Hepatocyte (in vitro differentiated cells): ENCODE data around the gene SENP1. TPM values are rescaled to one million over a fixed set of nuclear protein-coding genes. Genes with fewer than 3 reads are reported as not detected.

Experiments
- DNase-seq: peaks from one replicate; pipeline ENCODE4 v3.0.0-alpha.2; 2016; ENCODE audit warnings: low spot score
- H2AFZ ChIP-seq: fragments of 200-600 bp; sonication (generic); 2 replicates; pipeline ENCODE4 v1.6.0; 2016; ENCODE audit warnings: antibody characterized with exemption, mild to moderate bottlenecking
- H3K27ac ChIP-seq: fragments of 200-600 bp; sonication (generic); 2 replicates; pipeline ENCODE4 v1.5.1; 2016; ENCODE audit warnings: mild to moderate bottlenecking
- H3K27me3 ChIP-seq: fragments of 200-600 bp; sonication (generic); 2 replicates; pipeline ENCODE4 v1.6.1; 2016
- H3K36me3 ChIP-seq: fragments of 200-600 bp; sonication (generic); replicated peaks from 2 replicates; pipeline ENCODE4 v1.5.1; 2016; ENCODE audit warnings: low read depth; ENCODE audit not compliant: insufficient read depth
- H3K4me1 ChIP-seq: fragments of 200-600 bp; sonication (generic); 2 replicates; pipeline ENCODE4 v1.5.1; 2016; ENCODE audit warnings: mild to moderate bottlenecking, moderate library complexity; ENCODE audit not compliant: insufficient read depth
- H3K4me2 ChIP-seq: fragments of 200-600 bp; sonication (generic); 2 replicates; pipeline ENCODE4 v1.6.0; 2016
- H3K4me3 ChIP-seq: fragments of 200-600 bp; sonication (generic); 2 replicates; pipeline ENCODE4 v1.5.1; 2016; ENCODE audit warnings: mild to moderate bottlenecking
- H3K79me2 ChIP-seq: fragments of 200-600 bp; sonication (generic); 2 replicates; pipeline ENCODE4 v1.6.0; 2017; ENCODE audit warnings: mild to moderate bottlenecking
- H3K9me2 ChIP-seq: fragments of 200-600 bp; sonication (generic); replicated peaks from 2 replicates; pipeline ENCODE4 v1.6.0; 2017; ENCODE audit warnings: mild to moderate bottlenecking; ENCODE audit not compliant: insufficient read depth
- H3K9me3 ChIP-seq: fragments of 200-600 bp; sonication (generic); 2 replicates; pipeline ENCODE4 v1.5.1; 2016; ENCODE audit warnings: low read depth, mild to moderate bottlenecking
- H4K20me1 ChIP-seq: fragments of 200-600 bp; sonication (generic); 2 replicates; pipeline ENCODE4 v1.6.0; 2016; ENCODE audit warnings: mild to moderate bottlenecking; ENCODE audit not compliant: insufficient read depth, poor library complexity, severe bottlenecking
- EZH2 ChIP-seq: fragments of 200-600 bp; sonication (generic); IDR thresholded peaks from 2 replicates; pipeline ENCODE4 v1.6.1; 2016; ENCODE audit warnings: antibody characterized with exemption, mild to moderate bottlenecking, borderline replicate concordance
- EZH2phosphoT487 ChIP-seq: fragments of 200-600 bp; sonication (generic); IDR thresholded peaks from one replicate; pipeline ENCODE4 v1.6.1; 2018; ENCODE audit warnings: antibody characterized with exemption, mild to moderate bottlenecking, low read depth, moderate library complexity; ENCODE audit not compliant: unreplicated experiment, severe bottlenecking
- WGBS: methylation state at CpG from one replicate; pipeline ENCODE4 v1.1.6; 2016; ENCODE audit warnings: low lambda C conversion rate; ENCODE audit errors: missing lambda C conversion rate; 5-methylcytosine and 5-hydroxymethylcytosine counted together
- polyA plus RNA-seq: library from polyadenylated mRNA; unstranded; fragments of >200 nt; fragmentation: Nextera tagmentation; extraction: Ambion mirVana; gene quantifications from 2 replicates; pipeline ENCODE4 v1.2.1, GENCODE V29; 2016
- total RNA-seq: library from RNA; depleted of rRNA; stranded (reverse); fragments of >200 nt; gene quantifications from 2 replicates; pipeline ENCODE4 v1.2.3, GENCODE V29; 2014
- TF ChIP-seq, protein P1 (sequence below): fragments of 200-600 bp; sonication (generic); IDR thresholded peaks from 2 replicates; pipeline ENCODE4 v1.5.1; 2016; ENCODE audit warnings: antibody characterized with exemption, mild to moderate bottlenecking; ENCODE audit not compliant: poor library complexity

SENP1 gene
- total and polyA plus RNA-seq, 2 experiments from 2014 or later: 3.9 to 16.9 TPM

DNA sequence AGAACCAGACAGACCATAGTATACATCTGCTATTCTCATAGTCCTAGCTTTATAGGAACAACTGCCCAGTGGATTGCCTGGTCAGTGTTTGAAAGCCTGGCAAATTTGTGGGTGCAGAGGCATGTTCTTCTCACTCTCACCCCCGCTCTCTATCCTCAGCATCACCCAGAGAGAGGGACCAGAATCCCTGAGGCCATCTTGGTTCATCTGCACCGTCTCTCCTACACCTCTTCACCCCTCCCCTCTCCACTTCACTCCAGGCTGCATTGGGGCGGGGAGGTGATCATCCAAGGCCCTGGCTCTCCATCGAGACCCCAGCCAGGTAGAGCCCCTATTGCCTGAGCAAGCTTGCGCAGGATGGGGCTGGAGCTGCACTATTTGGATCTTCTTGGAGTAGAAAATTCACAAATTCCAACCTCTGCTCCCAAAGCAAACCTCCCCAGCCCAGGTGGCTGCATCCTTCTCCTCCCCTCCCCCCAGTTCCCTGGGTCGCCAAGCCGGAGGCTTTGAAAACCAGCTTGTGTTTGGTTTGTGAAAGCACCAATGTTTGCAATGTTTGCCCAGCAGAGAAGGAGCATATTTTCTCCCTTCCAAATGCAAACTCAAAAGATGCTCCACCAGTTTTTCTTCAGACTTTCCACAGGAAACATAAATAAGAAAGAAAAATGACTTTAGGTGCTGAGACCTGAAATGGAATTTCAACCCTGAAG is 83.0 kb downstream of the SENP1 start:
- no peak for DNase-seq
- H3K27ac ChIP-seq: peak overlapping the region; percentile 54
- no peak overlapping the region for H2AFZ ChIP-seq
- H3K36me3 ChIP-seq: no peaks in the 10 kb centered on the region
- no peaks in the 10 kb centered on the region for H4K20me1 ChIP-seq
- H3K9me2 ChIP-seq: no peaks in the 10 kb centered on the region
- H3K4me2 ChIP-seq: peak overlapping the region; percentile 9
- H3K27me3 ChIP-seq: no peaks in the 10 kb centered on the region
- peaks cover 25% of the 10 kb centered on the region for H3K4me1 ChIP-seq
- 48% methylated on average over 7 of the region's 7 CpGs for WGBS
- H3K79me2 ChIP-seq: no peaks in the 10 kb centered on the region
- no peak overlapping the region for H3K4me3 ChIP-seq
- H3K9me3 ChIP-seq: no peaks in the 10 kb centered on the region
- TF ChIP-seq EZH2phosphoT487 (no peak), EZH2 (no peak)
- TF ChIP-seq, protein P1, sequence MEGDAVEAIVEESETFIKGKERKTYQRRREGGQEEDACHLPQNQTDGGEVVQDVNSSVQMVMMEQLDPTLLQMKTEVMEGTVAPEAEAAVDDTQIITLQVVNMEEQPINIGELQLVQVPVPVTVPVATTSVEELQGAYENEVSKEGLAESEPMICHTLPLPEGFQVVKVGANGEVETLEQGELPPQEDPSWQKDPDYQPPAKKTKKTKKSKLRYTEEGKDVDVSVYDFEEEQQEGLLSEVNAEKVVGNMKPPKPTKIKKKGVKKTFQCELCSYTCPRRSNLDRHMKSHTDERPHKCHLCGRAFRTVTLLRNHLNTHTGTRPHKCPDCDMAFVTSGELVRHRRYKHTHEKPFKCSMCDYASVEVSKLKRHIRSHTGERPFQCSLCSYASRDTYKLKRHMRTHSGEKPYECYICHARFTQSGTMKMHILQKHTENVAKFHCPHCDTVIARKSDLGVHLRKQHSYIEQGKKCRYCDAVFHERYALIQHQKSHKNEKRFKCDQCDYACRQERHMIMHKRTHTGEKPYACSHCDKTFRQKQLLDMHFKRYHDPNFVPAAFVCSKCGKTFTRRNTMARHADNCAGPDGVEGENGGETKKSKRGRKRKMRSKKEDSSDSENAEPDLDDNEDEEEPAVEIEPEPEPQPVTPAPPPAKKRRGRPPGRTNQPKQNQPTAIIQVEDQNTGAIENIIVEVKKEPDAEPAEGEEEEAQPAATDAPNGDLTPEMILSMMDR: no peak

DNA sequence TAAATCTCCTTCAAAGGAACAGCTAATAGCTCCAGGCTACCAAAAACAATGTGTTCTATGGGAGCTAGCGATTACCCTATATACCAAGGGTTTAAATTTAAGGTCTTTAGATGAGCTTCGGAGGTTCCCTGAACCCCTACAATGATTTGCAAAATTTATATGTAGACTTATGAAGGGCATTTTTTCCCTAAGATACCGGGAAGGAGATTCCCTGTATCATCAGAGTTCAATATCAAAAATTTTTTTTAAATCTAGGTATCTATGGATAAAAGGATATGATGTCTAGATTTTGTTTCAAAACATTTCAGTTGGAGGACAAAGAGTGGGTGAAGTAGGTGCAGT is 83.7 kb downstream of the SENP1 start:
- H3K79me2 ChIP-seq: no peaks in the 10 kb centered on the region
- H2AFZ ChIP-seq: no peak overlapping the region
- no peaks in the 10 kb centered on the region for H3K9me3 ChIP-seq
- H3K4me1 ChIP-seq: peaks cover 32% of the 10 kb centered on the region
- no peak overlapping the region for H3K4me3 ChIP-seq
- no peaks in the 10 kb centered on the region for H4K20me1 ChIP-seq
- no peaks in the 10 kb centered on the region for H3K9me2 ChIP-seq
- no peak for TF ChIP-seq EZH2
- TF ChIP-seq, protein P1: no peak
- no peak for TF ChIP-seq EZH2phosphoT487
- no peaks in the 10 kb centered on the region for H3K27me3 ChIP-seq
- no peaks in the 10 kb centered on the region for H3K36me3 ChIP-seq
- peak overlapping the region; percentile 4 for H3K4me2 ChIP-seq
- WGBS: 30% methylated on average over 3 of the region's 3 CpGs
- no peak for DNase-seq
- H3K27ac ChIP-seq: peak overlapping the region; percentile 10

DNA sequence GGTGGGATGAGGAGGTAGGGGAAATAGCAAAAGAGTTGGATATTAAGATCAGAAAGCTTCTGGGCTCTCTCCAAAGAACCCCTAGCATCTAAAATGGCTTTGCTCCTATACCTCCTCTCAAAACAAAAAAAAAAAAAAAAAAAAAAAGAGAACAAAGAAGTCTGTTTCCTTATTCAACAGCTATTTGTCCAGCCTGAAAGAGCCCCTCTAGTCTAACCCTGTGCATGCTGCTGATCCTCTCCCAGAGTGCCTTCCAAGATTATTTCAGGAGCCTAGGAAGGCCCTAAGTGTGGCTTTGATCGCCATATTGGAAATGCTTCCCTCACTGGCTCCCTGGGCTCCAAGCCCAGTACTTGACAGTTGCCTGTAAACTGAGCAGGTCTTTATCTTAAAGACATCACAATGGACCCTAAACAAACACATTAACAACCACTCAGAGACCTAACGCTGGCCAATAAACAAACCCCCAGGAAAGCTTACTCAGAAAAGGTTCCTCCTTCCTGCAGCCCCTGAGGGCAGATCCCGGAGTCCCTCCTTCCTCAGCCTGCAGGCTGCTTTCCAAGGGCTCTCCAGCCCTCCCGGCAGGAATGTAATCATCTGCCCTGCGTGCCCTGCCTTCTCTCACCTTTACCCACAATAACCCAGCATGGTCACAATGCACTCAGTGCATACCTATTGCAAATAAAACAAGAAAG is 84.2 kb downstream of the SENP1 start:
- Histone ChIP-seq H3K4me1 (peaks cover 32% of the 10 kb centered on the region), H3K4me3 (no peak overlapping the region), H3K27ac (peak overlapping the region; percentile 26), H3K9me2 (no peaks in the 10 kb centered on the region), H4K20me1 (no peaks in the 10 kb centered on the region), H3K79me2 (no peaks in the 10 kb centered on the region), H3K27me3 (no peaks in the 10 kb centered on the region), H2AFZ (no peak overlapping the region), H3K4me2 (peak overlapping the region; percentile 4), H3K36me3 (no peaks in the 10 kb centered on the region), H3K9me3 (no peaks in the 10 kb centered on the region)
- 10% methylated on average over 5 of the region's 5 CpGs for WGBS
- DNase-seq: peak; percentile 53
- TF ChIP-seq EZH2phosphoT487 (no peak), EZH2 (no peak)
- TF ChIP-seq, protein P1: no peak
